8988T (cell line): Measurements from ENCODE around the gene STOM.
A peak's percentile ranks its signal among the peaks of the same experiment; 100 is the strongest.

Experiments used
- DNase-seq: peaks from one replicate; pipeline ENCODE4 v3.0.0; 2011

The STOM gene

DNA sequence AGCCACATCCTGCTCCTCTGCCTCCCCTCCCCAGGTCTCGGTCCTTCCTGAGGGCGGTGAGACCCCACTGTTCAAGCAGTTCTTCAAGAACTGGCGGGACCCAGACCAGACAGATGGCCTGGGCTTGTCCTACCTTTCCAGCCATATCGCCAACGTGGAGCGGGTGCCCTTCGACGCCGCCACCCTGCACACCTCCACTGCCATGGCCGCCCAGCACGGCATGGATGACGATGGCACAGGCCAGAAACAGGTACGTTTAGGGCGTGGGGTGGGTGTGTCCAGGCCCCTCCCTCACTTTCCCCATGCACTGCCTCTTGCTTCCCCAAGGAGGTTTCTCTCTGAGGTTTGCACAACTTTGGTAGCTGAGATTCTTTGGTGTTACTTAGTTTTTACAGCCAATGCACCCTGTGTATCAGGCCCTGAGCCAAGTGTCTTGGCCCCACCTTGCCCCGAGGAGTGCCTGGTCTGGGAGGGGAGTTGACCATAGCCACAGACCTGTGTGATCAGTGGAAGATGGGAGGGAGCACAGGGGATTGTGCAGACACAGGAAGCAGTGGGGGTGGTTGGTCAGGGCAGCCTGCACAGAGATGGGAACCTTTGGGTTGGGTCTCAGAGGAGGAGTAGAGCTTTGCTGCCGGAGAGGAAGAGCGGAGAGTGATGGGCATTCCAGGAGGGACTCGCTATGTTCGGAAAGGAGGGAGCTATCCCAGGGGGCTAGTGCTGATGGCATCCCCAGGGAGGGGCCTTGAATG is 51.2 kb downstream of the STOM start:
- no peak for DNase-seq

DNA sequence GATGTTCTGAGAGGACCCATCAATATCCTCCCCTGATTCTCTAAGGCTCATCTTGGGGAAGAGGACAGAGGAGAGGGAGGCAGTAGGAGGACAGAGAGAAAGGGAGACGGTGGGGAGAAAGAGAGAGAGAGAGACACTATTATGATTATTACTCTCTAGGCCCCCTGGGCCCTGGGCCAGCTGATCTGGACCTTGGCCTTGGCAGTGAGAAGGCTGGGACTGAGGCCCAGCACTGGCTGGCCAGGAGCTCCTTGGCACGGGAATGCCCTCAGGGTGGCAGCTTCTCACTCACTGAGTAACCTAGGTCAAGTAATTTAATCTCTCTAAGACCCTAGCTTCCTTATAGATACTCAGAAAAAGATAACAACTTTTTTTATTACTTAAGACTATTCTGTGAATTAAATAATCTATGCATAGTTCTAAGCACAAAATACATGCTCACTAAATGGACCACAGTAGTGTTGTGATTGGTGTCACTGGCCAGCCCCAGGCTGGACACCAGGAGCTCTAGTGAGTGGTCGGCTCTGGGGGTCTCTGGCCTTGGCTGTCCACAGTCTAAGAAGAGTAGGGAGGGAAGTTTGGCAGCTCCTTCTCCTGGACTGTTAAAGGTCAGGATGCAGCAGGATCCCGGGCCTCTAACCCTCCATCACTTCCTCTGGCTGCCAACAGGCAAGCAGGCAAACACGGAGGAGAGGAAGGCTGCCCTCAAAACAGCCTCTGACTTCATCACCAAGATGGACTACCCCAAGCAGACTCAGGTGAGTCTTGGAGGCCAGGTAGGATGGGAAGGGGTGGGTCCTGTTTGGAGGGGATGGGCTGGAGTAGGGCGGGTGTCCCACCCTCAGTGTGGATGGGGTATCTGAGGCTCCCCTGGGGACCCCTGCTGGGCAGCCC is 52.1 kb downstream of the STOM start:
- DNase-seq = no peak

DNA sequence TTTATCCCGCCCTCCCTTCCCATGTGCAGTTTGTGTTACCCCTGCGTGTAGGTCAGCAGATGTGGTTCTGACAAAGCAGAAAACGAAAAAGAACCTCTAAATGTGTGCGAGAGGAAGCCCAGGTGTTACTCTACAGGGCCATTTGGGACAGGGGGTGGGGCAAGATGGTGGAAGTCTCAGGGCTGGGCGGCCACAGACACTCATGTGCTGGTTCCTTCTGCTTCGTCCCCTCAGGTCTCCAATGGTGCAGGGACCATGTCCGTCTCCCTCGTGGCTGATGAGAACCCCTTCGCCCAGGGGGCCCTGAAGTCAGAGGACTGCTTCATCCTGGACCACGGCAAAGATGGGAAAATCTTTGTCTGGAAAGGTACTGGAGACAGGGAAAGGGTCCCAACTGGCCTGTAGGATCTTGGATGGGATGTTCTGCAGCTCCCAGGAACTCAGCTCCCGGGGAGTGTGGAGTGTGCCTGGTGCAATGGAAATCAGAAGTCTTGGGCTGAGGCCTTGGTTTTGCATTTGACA is 53.1 kb downstream of the STOM start:
- no peak for DNase-seq

DNA sequence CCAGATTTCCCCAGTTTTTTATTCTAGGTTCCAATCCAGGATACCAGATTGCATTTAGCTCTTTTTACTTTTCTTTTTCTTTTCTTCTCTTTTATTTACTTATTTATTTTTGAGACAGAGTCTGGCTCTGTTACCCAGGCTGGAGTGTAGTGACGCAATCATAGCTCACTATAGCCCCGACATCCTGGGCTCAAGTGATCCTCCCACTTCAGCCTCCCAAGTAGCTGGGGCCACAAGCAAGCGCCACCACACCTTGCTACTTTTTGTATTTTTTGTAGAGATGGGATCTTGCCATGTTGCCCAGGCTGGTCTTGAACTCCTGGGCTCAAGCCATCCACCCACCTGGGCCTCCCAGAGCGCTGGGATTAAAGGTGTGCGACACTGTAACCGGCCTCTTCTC is 53.7 kb downstream of the STOM start:
- DNase-seq = no peak

DNA sequence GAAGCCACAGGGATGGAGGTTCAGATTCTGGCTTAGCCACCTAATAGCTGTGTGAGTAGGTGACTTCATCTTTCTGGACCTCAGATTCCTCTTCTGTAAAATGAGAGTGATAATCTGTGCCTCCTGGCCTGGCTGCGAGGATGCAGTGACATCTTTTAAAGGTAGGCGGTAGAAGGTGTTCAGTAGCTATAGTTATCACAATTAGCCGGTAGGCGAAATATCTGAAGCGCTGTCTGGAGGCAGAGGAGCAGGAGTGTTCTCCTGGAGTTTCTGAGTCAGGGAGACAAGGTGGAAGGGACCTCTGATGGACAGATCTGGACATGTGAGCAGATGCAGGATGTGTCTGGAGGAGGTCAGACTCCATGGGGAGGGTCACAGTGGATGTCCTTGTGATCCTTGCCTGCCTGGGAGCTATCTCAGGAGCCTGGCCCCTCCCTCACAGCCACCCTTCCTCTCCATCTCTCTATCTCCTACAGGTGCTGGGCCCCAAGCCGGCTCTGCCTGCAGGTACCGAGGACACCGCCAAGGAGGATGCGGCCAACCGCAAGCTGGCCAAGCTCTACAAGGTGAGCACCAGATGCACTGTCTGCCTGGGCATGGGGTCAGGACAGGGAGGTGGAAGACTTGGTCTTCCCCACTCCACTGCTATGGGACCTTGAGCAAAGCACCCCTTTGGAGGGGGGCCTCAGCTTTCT is 56.4 kb downstream of the STOM start:
- no peak for DNase-seq

DNA sequence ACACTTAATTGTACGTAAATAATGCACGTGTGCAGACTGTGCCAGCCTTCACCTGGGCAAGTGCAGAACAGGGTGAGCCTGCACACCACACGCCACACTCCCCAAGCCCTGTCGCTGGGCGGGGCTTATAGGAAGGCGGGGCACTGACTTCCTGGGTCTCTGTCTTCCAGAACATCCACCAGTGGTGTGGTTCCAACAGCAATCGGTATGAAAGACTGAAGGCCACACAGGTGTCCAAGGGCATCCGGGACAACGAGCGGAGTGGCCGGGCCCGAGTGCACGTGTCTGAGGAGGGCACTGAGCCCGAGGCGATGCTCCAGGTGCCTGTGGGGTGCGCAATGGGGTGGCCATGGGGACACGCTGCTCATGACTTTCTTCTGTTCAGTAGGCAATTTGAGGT is 57.9 kb downstream of the STOM start:
- no peak for DNase-seq

DNA sequence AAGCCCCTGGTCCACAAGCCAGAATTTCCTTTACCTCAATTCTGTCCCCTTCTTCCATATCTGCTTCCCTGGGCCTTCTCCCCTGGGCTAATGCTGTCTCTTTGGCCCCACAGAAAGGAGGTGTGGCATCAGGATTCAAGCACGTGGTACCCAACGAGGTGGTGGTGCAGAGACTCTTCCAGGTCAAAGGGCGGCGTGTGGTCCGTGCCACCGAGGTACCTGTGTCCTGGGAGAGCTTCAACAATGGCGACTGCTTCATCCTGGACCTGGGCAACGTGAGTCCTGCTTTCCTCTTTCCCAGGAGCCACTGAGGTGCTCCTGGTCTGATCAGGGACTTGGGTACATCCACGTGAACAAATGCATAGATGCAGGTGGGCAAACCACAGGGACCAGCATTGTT is 59.5 kb downstream of the STOM start:
- no peak for DNase-seq

DNA sequence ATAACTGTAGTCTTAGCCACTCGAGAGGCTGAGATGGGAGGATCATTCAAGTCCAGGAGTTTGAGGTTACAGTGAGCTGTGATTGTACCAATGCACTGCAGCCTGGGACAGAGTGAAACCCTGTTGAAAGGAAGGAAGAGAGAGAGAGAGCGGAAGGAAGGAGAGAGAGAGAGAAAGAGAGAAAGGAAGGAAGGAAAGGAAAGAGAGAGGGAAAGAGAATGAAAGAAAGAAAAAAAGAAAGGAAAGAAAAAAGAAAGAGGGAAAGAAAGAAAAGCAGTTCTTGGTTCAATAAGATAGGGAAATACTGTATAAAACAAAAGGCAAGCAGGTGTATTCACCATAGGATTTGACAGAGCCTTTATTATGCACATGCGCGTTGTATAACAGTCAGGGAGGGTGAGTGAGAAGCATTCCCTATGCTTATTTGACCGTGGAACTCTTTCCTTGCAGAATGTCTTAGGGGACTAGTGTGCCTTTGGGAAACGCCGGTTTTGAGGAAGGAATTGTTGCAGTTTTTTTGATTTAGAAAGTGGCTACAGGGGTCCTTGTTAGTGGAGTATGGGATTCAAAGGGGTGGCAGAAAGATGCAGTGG is 60.1 kb downstream of the STOM start:
- DNase-seq = no peak

DNA sequence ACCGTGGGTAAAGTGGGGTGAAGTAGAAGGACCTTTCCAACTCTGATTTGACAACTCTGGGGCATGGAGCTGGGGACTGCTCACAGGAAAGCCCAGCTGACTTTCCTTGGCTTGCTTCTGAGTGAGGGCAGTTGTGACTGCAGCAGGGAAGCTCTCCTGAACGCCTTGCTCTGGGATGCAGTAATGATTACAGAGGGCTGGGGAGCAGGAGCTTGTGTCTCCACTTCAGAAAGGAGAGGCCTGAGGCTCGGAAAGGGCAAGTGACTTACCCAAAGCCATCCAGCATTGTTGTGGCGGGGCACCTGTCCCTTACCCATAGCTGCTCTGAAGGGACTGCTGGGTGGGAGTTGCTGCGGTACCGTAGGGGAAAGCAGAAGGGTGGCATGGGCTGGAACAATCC is 60.9 kb downstream of the STOM start:
- no peak for DNase-seq

DNA sequence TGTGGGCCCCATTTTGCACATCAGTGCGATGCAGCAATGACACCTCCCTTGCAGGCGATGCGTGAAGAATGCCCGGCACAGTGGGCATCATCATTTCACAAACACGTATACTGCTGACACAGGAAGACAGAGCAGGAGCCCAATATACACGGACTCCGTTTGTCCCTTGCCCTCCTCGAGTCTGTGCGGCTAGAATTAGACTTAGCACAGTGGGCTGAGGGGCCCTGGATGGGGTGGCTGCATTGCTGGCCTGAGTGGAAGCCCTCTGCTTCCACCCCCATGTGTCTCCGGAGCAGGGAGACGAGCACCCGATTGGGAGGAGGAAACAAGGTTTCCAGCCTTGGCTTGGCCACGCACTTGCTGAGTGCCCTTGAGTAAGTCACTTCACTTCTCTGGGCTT is 61.3 kb downstream of the STOM start:
- DNase-seq = no peak

DNA sequence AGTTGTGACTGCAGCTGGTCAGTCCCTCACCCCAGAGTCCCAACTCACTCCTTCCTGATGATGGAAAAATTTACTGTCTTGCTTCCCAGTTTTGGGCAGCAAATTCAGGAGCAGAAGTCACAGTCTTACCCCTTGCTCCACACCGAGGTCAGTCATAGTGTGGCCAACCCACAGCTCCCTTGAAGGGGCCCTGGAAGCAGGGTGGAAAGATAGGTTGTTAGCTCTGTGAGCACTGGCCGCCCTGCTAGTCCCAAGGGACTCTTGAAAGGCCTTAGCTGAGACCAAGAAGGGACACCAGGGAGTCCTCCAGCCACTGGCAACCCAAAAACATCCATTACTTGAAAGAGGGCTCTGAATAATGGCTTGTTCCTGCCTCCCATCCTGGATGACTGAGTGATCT is 62.1 kb downstream of the STOM start:
- DNase-seq = no peak

DNA sequence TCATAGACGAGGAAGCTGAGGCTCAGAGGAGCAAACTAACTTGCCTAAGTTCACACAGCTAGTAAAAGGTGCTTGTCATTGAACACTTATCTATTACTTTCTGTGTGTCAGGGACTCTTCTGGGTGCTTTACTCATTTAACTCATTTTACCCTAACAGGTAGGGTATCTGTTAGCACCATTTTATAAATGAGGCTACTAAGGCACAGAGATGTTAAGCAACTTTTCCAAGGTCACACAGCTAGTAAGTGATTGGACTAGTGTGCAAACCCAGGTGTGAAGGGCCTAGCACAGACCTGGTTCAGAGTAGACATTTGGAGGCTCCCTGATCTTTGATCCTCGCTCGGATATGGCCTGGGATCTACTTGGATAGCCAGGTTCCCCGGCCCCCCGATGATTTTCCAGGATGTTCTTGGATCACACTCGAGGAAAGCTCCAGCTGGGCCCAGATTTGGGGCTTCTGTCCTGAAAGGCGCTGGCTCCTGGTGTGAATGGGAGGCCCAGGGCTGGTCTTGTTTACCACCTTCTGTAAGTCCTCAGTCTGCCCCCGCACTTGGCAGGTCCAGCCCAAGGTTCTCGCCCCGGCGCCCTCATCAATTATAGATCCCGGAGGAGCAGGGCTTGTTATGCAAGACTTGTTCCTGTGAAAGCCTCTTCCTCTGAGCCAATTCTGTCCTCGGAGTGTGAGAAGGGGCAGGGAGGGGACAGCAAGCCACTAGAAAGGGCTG is 64.6 kb downstream of the STOM start:
- no peak for DNase-seq

DNA sequence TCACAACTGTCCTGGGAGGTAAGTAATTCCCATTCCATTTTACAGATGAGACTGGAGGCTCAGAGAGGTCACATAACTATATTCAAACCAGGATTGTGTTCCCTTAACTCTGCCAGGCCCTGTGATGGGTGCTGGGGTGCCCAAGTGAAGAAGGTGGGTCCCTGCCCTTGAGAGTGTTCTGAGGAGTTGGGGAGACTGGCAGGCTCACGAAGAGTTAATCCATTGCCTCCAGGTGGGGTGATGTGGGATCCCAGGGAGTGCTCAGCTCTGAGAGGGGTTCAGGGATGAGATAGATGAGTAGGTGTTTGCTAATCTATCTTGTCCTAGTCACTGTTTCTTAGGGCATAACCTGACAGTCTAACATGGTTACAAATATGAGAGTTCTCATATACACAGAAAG is 65.3 kb downstream of the STOM start:
- DNase-seq = no peak

DNA sequence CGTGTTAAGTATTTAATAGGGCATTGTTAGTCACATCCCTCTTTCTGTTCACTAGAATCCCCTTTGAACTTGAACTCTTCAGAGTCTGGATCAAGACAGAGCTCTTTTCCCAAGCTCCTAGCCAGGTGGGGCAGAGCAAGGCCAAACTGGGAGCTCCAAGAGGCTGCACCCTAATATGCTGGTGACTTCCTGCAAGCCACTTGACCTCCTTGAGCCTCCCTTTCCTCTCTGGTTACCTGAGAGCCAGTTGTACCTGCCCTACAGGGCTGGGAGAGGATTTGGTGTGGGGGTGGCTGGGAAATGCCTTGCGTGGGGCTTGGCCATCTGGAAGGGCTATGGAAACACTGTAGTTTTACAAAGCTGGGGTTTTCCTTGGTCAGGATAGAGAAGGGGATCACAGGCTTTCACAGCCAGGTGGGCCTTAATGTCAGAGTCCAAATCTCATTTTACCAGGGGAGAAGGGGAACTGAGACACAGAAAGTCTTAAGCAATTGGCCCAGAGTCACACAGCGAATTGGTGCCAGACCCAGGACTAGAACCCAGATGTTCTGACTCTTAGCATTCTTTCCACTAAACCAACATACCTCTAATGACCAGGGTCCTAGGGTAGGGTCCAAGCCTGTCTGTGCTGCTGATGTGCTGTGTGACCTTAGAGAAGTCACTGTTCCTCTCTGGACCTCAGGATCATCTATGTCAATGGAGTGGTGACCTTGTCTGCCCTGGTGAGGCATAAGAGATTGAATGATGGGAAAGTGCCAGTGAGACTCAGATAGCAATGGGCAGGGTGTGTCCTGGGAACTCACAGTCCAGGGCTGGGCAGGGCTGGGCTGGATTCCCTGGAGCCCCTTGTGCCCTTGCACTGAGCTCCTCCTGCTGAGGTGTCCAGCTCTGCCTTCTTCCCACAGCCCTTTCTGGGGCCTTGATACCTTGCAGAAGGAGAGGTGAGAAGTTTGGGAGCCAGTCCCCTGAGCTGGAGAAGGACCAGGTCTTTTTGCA is 66.3 kb downstream of the STOM start:
- no peak for DNase-seq

DNA sequence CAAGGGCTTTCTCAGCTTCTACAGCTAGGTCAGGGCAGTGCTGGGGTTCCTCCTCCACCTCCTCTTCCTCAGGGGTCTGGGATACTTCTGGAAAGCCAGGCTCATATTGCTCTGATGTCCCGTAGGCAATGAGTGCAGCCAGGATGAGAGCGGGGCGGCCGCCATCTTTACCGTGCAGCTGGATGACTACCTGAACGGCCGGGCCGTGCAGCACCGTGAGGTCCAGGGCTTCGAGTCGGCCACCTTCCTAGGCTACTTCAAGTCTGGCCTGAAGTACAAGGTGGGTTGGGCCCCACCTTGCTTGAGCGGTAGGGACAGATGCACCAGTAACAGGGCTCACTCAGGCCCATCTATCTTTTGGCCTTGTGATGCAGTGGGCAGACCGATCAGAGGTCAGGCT is 67.3 kb downstream of the STOM start:
- no peak for DNase-seq

DNA sequence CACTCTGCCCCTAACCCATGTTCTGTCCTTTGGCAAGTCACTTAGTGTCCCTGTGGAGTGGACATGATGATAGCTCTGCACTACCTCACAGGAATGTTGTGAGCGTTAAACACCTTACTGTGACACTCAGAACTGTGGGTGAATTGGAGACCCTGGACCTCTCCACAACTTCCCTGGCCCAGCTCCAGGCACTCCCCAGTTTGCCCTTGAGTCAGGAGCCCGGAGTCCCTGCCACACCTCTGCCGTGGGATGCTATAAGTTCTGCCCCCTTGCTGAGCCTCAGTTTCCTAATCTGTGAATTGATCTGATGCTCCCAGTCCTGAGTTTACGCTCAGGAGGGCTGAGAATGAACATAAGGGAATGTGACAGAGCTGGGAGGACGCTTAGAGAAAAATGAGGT is 67.7 kb downstream of the STOM start:
- no peak for DNase-seq

DNA sequence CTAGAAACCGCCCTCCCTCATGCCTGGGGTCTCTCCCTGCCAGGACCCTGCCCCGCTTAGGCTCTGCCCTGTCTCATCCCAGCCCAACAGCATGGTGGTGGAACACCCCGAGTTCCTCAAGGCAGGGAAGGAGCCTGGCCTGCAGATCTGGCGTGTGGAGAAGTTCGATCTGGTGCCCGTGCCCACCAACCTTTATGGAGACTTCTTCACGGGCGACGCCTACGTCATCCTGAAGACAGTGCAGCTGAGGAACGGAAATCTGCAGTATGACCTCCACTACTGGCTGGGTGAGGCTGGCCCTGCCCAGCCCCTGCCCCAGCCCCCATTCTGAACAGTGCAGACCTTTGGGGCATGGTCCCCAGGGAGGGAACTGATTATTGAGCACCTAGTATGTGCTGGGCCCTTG is 68.2 kb downstream of the STOM start:
- DNase-seq = no peak

DNA sequence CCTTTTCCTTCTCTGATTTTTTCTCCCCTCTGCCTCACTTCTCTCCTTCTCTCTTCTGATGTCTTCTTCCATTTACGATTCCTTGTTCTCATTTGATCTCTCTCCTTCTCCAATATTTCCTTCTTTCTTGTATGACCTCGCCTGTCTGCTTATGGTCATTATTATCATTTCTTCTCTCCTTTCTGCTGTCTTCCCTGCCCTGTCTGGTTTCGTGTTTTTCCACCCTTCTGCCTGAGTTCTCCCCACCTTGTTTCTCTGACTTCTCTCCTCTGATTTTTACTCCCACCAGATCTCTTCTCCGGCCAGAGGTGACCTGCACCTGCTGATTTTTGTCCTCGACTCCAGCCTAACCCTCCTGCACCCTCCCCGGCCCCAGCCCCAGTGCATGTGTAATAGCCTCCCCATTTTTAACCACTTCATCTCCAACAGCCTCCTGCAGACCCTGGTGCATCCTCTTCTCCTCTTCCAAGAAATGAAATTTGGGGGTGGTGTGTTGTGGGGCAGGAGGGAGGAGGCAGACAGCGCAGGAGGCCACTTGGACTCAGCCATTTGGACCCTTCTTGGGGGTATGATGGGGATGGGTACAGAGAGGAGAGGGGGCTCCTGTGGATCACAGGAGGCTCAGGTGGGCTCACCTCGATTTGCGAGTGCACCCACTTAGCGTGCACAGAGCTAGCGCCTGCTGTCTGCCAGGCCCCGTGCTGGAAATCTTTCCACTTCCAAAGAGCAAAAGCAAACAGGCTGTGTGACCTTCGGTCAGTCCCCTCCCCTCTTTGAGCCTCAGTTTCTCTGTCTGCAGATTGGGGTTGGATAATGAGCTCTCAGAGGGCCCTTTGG is 69.5 kb downstream of the STOM start:
- DNase-seq = no peak

DNA sequence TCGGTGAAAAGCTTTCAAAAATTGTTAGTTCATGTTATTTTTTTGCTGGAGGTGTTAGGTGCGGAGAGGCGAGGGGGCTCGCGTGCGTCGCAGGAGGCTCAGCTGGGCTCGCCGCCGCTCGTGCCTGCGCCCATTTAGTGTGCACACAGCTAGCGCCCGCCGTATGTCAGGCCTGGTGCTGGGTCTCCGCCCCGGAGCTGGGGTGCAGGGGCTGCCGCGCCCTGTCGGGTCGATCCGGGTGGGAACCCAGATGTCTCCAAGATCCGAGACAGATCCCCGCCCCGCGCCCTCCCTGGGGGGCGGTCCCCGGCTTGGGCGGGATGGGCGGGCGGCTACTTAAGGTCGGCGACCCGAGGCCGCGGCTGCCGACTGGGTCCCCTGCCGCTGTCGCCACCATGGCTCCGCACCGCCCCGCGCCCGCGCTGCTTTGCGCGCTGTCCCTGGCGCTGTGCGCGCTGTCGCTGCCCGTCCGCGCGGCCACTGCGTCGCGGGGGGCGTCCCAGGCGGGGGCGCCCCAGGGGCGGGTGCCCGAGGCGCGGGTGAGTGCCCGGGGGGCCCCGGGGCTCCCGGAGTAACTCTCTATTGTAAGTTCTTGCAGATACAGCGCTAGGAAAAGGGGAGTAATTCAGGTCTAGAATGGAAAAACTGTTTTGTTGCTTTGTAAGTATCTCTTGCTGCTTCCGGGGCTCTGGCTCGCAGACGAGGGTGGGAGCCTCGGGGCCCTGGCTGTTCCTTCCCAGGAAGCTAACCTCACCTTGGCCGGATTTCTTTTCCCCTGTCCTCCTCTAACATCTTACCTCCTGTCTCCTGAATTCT is 70.4 kb downstream of the STOM start:
- peak; percentile 59 for DNase-seq
